HG02623 (cell line): ENCODE data around the gene SLC66A3.
A peak's percentile ranks its signal among the peaks of the same experiment; 100 is the strongest.

Source experiments
- ATAC-seq: cut with Tn5 transposase; IDR thresholded peaks from one replicate; pipeline ENCODE4 v1.9.1; 2021; ENCODE audit warnings: moderate library complexity; ENCODE audit not compliant: unreplicated experiment

SLC66A3 gene

GRCh38 chr2:11155381-11156035, at the start of gene SLC66A3:
SLC66A3 (plus strand) TSS chr2:11155467; CDS start chr2:11155547, 80 bp downstream.
- ATAC-seq, result peak; percentile 78

- ATAC-seq, result no peak
Measured at GRCh38 chr2:11109002-11109401, 46.3 kb upstream of the SLC66A3 start.

- no peak for ATAC-seq
Measured at GRCh38 chr2:11112870-11113428, 42.3 kb upstream of the SLC66A3 start.

GRCh38 chr2:11117776-11118175, 37.5 kb upstream of the SLC66A3 start:
- ATAC-seq, result no peak

GRCh38 chr2:11118761-11119160, 36.5 kb upstream of the SLC66A3 start:
- no peak for ATAC-seq

GRCh38 chr2:11121099-11121822, 34.0 kb upstream of the SLC66A3 start:
- ATAC-seq, result no peak

GRCh38 chr2:11121823-11122155, 33.5 kb upstream of the SLC66A3 start:
- no peak for ATAC-seq

GRCh38 chr2:11122380-11122779, 32.9 kb upstream of the SLC66A3 start:
- no peak for ATAC-seq

- ATAC-seq, result no peak
Measured at GRCh38 chr2:11123001-11123809, 32.1 kb upstream of the SLC66A3 start.

GRCh38 chr2:11123856-11124759, 31.2 kb upstream of the SLC66A3 start:
- ATAC-seq, result no peak

GRCh38 chr2:11124760-11125068, 30.6 kb upstream of the SLC66A3 start:
- no peak for ATAC-seq

- ATAC-seq, result no peak
Measured at GRCh38 chr2:11127761-11128160, 27.5 kb upstream of the SLC66A3 start.

- no peak for ATAC-seq
Measured at GRCh38 chr2:11128243-11128951, 26.9 kb upstream of the SLC66A3 start.

GRCh38 chr2:11129598-11130449, 25.4 kb upstream of the SLC66A3 start:
- ATAC-seq, result peak; percentile 78

- ATAC-seq, result no peak
Measured at GRCh38 chr2:11131166-11131920, 23.9 kb upstream of the SLC66A3 start.

- ATAC-seq, result no peak
Measured at GRCh38 chr2:11132036-11132671, 23.1 kb upstream of the SLC66A3 start.

GRCh38 chr2:11133238-11133935, 21.9 kb upstream of the SLC66A3 start:
- ATAC-seq, result no peak
